ENCODE data around the gene ARL17B.

- no peak for TF ChIP-seq POLR2AphosphoS5 (IDR thresholded peaks at IDR 0.05; ENCODE audit: low read depth, low read length)
- TF ChIP-seq REST (IDR thresholded peaks at IDR 0.05; ENCODE audit: insufficient read depth in 1 of 2, low read depth in 2 of 2, low read length in 2 of 2) = no peak
- no peak for TF ChIP-seq TAF1 (IDR thresholded peaks at IDR 0.05; ENCODE audit: borderline replicate concordance, insufficient read depth, low read length)
- TF ChIP-seq SIN3A (IDR thresholded peaks at IDR 0.05; ENCODE audit: borderline replicate concordance, insufficient read depth, low read length) = no peak
- TF ChIP-seq FOXP2 (optimal IDR thresholded peaks at IDR 0.05; ENCODE audit: borderline replicate concordance, extremely low read depth, extremely low read length, insufficient read depth) = no peak
These were observed 87.3 kb downstream of the ARL17B start for GRCh38 chr17:46274238-46274637.
